SK-N-MC (cell line): ENCODE data around the gene DIP2C.

Experiments used
- EZH2 ChIP-seq: fragments of 200-600 bp; sonication (generic); IDR thresholded peaks from one replicate; pipeline ENCODE4 v1.6.1; 2017; ENCODE audit warnings: antibody characterized with exemption
- POLR2AphosphoS5 ChIP-seq: IDR thresholded peaks from 2 replicates; pipeline ENCODE4 v1.6.1; 2012; ENCODE audit warnings: mild to moderate bottlenecking, low read depth, low read length, borderline replicate concordance

- no peak for TF ChIP-seq POLR2AphosphoS5
- TF ChIP-seq EZH2: no peak
Measured at GRCh38 chr10:703118-703517, 13.7 kb upstream of the DIP2C start.
